ENCODE measurements around the gene PGA5.
"Not testable (repeated sequence)": the region's sequence is repeated elsewhere in the genome, so short reads cannot be mapped to it uniquely, and the experiment has no call there.

- TF ChIP-seq, protein P1, sequence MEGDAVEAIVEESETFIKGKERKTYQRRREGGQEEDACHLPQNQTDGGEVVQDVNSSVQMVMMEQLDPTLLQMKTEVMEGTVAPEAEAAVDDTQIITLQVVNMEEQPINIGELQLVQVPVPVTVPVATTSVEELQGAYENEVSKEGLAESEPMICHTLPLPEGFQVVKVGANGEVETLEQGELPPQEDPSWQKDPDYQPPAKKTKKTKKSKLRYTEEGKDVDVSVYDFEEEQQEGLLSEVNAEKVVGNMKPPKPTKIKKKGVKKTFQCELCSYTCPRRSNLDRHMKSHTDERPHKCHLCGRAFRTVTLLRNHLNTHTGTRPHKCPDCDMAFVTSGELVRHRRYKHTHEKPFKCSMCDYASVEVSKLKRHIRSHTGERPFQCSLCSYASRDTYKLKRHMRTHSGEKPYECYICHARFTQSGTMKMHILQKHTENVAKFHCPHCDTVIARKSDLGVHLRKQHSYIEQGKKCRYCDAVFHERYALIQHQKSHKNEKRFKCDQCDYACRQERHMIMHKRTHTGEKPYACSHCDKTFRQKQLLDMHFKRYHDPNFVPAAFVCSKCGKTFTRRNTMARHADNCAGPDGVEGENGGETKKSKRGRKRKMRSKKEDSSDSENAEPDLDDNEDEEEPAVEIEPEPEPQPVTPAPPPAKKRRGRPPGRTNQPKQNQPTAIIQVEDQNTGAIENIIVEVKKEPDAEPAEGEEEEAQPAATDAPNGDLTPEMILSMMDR (IDR thresholded peaks at IDR 0.05; ENCODE audit: insufficient read depth, low read depth, low read length) = not testable (repeated sequence)
- TF ChIP-seq EZH2 (IDR thresholded peaks at IDR 0.05; ENCODE audit: insufficient read depth, low read length) = not testable (repeated sequence)
Observed at GRCh38 chr11:61213711-61214324, 27.2 kb upstream of the PGA5 start.

Data from astrocyte (in vitro differentiated cells and primary cell).